Measurements from ENCODE around the gene ATP11A. TPM values are rescaled to one million over a fixed set of nuclear protein-coding genes. Genes with fewer than 3 reads are reported as not detected.
A peak's percentile ranks its signal among the peaks of the same experiment; 100 is the strongest.

The ATP11A gene
- total and polyA plus RNA-seq, 10 of the 15 experiments (the other 5 are each of a cell fraction or from before 2014, with no cell fraction given): 1.4 to 69.6 (median 14.4) TPM

DNA sequence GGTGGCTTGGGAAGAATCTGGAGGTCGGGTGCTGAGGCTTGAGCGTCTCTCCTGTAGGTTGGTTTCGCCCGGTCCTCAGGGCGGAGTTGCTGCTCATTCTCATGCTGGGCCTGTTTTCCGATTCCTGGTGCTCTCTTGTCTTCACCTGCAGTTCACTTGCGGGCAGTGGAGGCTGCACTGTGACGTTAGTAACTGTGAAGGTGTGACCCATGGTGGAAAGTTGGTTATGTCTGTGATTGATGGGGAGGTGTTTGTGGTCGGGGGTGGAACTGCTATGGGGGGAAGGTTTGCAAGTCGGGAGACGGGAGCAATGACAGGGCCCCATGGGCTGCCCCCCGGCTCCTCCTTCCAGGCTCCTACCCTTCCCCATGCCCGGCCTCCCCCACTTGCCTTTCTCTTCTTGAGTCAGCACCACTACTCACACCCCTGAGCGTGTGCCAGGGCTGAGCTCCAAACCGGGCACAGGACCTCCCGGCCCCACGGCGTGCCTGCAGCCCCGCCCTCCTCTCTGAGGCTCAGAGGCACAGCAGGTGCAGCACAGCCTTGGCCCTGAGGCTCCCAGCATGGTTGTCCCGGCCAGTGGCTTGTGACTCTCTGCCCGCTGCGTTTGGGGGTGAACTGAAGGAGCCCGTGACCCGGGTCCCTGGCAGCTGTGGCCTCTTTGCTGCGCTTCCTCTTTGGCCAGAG is 79.1 kb downstream of the ATP11A start (continued):
- TF ChIP-seq SUPT20H (IDR thresholded peaks at IDR 0.05; ENCODE audit: borderline replicate concordance, control insufficient read depth, low read depth, low read length) (no peak), SREBF1 (IDR thresholded peaks at IDR 0.05; ENCODE audit: low read length) (no peak), BRCA1 (IDR thresholded peaks at IDR 0.05; ENCODE audit: low read depth, low read length) (no peak), RAD21 (IDR thresholded peaks at IDR 0.05; ENCODE audit: insufficient read depth, low read depth, low read length) (no peak), KLF5 (IDR thresholded peaks at IDR 0.05; ENCODE audit: partially characterized antibody) (no peak), FOXK2 (IDR thresholded peaks at IDR 0.05) (no peak), ZNF24 (IDR thresholded peaks at IDR 0.05) (no peak), RCOR1 (conservative IDR thresholded peaks at IDR 0.05; ENCODE audit: low read depth, low read length) (0 out of 2 replicates have a peak, but pooled peaks have one; percentile 24), IRF4 (IDR thresholded peaks at IDR 0.05; ENCODE audit: low read depth, low read length) (no peak), MYB (IDR thresholded peaks at IDR 0.05; ENCODE audit: borderline replicate concordance, low read depth, low read length) (no peak)
- TF ChIP-seq, protein P1, sequence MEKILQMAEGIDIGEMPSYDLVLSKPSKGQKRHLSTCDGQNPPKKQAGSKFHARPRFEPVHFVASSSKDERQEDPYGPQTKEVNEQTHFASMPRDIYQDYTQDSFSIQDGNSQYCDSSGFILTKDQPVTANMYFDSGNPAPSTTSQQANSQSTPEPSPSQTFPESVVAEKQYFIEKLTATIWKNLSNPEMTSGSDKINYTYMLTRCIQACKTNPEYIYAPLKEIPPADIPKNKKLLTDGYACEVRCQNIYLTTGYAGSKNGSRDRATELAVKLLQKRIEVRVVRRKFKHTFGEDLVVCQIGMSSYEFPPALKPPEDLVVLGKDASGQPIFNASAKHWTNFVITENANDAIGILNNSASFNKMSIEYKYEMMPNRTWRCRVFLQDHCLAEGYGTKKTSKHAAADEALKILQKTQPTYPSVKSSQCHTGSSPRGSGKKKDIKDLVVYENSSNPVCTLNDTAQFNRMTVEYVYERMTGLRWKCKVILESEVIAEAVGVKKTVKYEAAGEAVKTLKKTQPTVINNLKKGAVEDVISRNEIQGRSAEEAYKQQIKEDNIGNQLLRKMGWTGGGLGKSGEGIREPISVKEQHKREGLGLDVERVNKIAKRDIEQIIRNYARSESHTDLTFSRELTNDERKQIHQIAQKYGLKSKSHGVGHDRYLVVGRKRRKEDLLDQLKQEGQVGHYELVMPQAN (conservative IDR thresholded peaks at IDR 0.05): no peak
- TF ChIP-seq, protein P2, sequence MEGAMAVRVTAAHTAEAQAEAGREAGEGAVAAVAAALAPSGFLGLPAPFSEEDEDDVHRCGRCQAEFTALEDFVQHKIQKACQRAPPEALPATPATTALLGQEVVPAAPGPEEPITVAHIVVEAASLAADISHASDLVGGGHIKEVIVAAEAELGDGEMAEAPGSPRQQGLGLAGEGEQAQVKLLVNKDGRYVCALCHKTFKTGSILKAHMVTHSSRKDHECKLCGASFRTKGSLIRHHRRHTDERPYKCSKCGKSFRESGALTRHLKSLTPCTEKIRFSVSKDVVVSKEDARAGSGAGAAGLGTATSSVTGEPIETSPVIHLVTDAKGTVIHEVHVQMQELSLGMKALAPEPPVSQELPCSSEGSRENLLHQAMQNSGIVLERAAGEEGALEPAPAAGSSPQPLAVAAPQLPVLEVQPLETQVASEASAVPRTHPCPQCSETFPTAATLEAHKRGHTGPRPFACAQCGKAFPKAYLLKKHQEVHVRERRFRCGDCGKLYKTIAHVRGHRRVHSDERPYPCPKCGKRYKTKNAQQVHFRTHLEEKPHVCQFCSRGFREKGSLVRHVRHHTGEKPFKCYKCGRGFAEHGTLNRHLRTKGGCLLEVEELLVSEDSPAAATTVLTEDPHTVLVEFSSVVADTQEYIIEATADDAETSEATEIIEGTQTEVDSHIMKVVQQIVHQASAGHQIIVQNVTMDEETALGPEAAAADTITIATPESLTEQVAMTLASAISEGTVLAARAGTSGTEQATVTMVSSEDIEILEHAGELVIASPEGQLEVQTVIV (IDR thresholded peaks at IDR 0.05; ENCODE audit: borderline replicate concordance, partially characterized antibody): no peak

Data from GM12878 (cell line).